ENCODE results near the gene FILIP1L.
"Not testable (repeated sequence)": the region's sequence is repeated elsewhere in the genome, so short reads cannot be mapped to it uniquely, and the experiment has no call there.

Gene FILIP1L

DNA sequence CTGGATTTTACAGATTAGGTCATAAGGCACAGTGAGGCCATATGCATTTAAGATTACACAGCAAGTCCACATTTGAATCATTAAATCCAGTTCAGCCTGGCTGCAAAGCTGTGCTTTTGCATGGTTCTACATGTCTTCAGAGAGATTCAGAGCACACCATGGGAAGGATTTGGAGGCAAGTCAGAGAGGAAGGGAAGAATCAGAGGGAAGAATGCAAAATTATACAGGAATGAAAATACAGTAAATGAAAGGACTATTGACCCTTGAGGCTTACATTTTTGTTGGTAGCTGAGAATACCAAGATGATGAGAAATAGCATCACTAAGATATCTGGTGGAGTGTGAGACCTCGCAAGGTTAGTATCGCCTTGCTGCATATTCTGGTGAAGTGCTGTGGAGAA lies 13.9 kb downstream of the FILIP1L start:
- H3K36me3 ChIP-seq, result no peaks in the 10 kb centered on the region
- no peaks in the 10 kb centered on the region for H3K27me3 ChIP-seq
- DNase-seq, result no peak
- H3K4me1 ChIP-seq, result peaks cover 16% of the 10 kb centered on the region
- TF ChIP-seq, protein P1, sequence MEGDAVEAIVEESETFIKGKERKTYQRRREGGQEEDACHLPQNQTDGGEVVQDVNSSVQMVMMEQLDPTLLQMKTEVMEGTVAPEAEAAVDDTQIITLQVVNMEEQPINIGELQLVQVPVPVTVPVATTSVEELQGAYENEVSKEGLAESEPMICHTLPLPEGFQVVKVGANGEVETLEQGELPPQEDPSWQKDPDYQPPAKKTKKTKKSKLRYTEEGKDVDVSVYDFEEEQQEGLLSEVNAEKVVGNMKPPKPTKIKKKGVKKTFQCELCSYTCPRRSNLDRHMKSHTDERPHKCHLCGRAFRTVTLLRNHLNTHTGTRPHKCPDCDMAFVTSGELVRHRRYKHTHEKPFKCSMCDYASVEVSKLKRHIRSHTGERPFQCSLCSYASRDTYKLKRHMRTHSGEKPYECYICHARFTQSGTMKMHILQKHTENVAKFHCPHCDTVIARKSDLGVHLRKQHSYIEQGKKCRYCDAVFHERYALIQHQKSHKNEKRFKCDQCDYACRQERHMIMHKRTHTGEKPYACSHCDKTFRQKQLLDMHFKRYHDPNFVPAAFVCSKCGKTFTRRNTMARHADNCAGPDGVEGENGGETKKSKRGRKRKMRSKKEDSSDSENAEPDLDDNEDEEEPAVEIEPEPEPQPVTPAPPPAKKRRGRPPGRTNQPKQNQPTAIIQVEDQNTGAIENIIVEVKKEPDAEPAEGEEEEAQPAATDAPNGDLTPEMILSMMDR (IDR thresholded peaks at IDR 0.05; ENCODE audit: low read depth, low read length), result no peak
- no peaks in the 10 kb centered on the region for H3K9me3 ChIP-seq
- no peak overlapping the region for H3K4me3 ChIP-seq (ENCODE audit: low read depth, low read length)

DNA sequence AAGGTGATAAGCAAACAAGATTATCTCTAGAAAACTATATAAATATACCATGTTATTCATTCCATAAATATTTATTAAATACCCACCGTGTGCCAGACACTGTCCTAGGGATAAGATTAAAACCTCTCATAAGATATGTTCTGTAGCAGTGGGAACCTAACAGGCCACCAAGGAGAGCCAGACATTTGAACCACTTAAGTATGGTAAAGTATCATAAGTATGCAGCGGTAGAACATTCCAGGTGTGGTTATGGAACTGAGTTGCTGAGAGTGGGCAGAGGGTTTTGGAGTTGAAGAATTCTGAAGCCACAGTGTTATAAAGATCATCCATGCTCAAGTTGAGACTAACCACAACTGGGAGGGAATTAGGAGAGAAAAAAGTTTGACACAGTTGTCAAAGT lies 14.7 kb downstream of the FILIP1L start:
- DNase-seq, result no peak
- no peak overlapping the region for H3K4me3 ChIP-seq (ENCODE audit: low read depth, low read length)
- TF ChIP-seq, protein P1 (IDR thresholded peaks at IDR 0.05; ENCODE audit: low read depth, low read length), result no peak
- H3K36me3 ChIP-seq, result no peaks in the 10 kb centered on the region
- no peaks in the 10 kb centered on the region for H3K27me3 ChIP-seq
- peaks cover 8% of the 10 kb centered on the region for H3K4me1 ChIP-seq
- H3K9me3 ChIP-seq, result no peaks in the 10 kb centered on the region

DNA sequence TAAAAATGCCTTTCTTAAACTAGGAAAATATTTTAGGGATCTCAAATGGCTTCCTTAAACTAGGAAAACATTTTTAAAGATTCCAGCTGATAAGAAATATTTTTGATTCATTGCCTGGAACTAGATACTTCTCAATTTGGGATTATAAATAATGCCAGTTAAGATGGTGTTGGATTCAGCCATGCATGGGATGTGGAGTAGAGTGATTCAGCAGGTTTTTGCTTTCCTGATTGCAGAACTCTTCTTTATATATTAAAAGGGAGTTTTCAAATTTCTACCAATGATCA lies 15.6 kb downstream of the FILIP1L start:
- no peaks in the 10 kb centered on the region for H3K9me3 ChIP-seq
- H3K27me3 ChIP-seq, result no peaks in the 10 kb centered on the region
- H3K4me1 ChIP-seq, result no peaks in the 10 kb centered on the region
- no peak for DNase-seq
- no peaks in the 10 kb centered on the region for H3K36me3 ChIP-seq
- TF ChIP-seq, protein P1 (IDR thresholded peaks at IDR 0.05; ENCODE audit: low read depth, low read length), result no peak
- H3K4me3 ChIP-seq (ENCODE audit: low read depth, low read length), result no peak overlapping the region

DNA sequence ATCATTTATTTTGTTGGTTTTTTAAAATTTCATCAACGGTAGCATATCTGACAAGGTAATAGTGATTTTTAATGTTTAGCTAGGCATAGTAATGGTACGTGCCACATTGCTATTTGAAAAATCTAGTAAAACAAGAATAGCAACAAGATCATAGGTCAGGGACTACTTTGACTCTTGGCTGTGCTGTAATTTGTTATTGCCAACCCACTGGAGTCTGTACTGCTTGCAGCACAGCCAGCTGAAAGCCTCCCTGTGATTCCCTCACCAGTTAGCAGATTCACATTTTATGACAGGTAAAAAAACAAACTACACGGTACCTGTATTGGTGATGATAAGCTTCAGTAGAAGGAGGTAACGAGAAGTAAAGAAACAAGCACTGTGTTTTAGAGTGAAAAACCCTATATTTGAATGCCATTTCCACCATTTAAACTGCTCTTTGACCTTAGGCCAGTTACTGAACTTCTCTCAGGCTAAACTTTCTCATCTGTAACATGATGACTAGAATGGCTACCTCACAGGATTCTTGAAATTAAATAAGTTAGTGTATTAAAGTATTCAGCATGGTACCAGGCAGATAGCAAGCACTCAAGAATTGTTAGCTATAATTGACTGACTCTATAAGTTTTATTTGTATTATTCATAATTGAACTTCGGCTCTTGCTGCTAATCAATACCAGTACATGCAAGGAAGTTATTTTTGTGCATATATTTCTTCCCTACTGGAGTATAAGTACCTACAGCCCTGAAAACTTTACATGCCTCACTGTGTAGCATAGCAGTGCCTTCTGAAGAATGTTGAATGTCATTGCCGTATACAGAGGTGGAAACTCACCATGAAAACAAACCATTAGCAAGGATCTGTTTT lies 16.1 kb downstream of the FILIP1L start:
- Histone ChIP-seq H3K4me3 (ENCODE audit: low read depth, low read length) (no peak overlapping the region), H3K27me3 (no peaks in the 10 kb centered on the region), H3K36me3 (no peaks in the 10 kb centered on the region), H3K4me1 (no peaks in the 10 kb centered on the region), H3K9me3 (no peaks in the 10 kb centered on the region)
- no peak for DNase-seq
- TF ChIP-seq, protein P1 (IDR thresholded peaks at IDR 0.05; ENCODE audit: low read depth, low read length), result no peak

DNA sequence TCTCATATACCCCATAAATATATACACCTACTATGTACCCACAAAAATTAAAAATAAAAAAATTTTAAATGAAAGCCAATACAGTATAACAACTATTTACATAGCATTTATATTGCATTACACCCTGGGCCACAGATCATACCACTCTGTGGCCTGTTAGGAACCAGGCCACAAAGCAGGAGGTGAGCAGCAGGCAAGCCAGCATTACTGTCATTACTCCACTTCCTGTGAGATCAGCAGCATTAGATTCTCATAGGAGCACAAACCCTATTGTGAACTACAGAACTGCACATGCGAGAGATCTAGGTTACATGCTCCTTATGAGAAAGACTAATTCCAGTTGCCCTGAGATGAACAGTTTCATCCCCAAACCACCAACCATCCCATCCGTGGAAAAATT lies 17.4 kb downstream of the FILIP1L start:
- Histone ChIP-seq H3K4me1 (no peaks in the 10 kb centered on the region), H3K4me3 (ENCODE audit: low read depth, low read length) (no peak overlapping the region), H3K27me3 (no peaks in the 10 kb centered on the region), H3K36me3 (no peaks in the 10 kb centered on the region), H3K9me3 (no peaks in the 10 kb centered on the region)
- TF ChIP-seq, protein P1 (IDR thresholded peaks at IDR 0.05; ENCODE audit: low read depth, low read length), result no peak
- no peak for DNase-seq

DNA sequence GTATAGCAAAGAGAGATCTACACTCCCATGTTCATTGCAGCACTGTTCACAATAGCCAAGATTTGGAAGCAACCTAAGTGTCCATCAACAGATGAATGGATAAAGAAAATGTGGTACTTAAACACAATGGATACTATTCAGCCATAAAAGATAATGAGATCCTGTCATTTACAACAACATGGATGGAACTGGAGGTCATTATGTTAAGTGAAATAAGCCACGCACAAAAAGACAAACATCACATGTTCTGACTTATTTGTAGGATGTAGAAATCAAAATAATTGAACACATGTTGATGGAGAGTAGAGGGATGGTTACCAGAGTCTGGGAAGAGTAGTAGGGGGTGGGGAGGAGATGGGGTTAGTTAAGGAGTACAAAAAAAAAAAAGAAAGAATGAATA lies 18.0 kb downstream of the FILIP1L start:
- H3K9me3 ChIP-seq; H3K36me3 ChIP-seq; H3K4me3 ChIP-seq (ENCODE audit: low read depth, low read length); H3K27me3 ChIP-seq; H3K4me1 ChIP-seq; DNase-seq: not testable (repeated sequence)

Measured in BE2C (cell line).